Neural progenitor cell (in vitro differentiated cells): Measurements from ENCODE around the gene USP2. TPM values are rescaled to one million over a fixed set of nuclear protein-coding genes. Genes with fewer than 3 reads are reported as not detected.

ENCODE experiments used
- DNase-seq: peaks from one replicate; pipeline ENCODE4 v3.0.0-alpha.2; 2016; ENCODE audit warnings: low spot score
- H2AFZ ChIP-seq: fragments of 200-600 bp; sonication (generic); replicated peaks from 2 replicates; pipeline ENCODE4 v1.6.1; 2016; ENCODE audit warnings: antibody characterized with exemption
- H3F3A ChIP-seq: fragments of 200-600 bp; sonication (generic); 2 replicates; pipeline ENCODE4 v1.6.1; 2016; ENCODE audit warnings: antibody characterized with exemption, low read depth
- H3K27ac ChIP-seq: fragments of 200-600 bp; sonication (generic); 2 replicates; pipeline ENCODE4 v1.5.1; 2016; ENCODE audit warnings: mild to moderate bottlenecking
- H3K27me3 ChIP-seq: fragments of 200-600 bp; sonication (generic); 2 replicates; pipeline ENCODE4 v1.6.1; 2016; ENCODE audit warnings: mild to moderate bottlenecking, moderate library complexity
- H3K36me3 ChIP-seq: fragments of 200-600 bp; sonication (generic); 2 replicates; pipeline ENCODE4 v1.5.1; 2016
- H3K4me1 ChIP-seq: fragments of 200-600 bp; sonication (generic); 2 replicates; pipeline ENCODE4 v1.6.1; 2016; ENCODE audit warnings: mixed run types
- H3K4me2 ChIP-seq: fragments of 200-600 bp; sonication (generic); 2 replicates; pipeline ENCODE4 v1.6.1; 2016
- H3K4me3 ChIP-seq: fragments of 200-600 bp; sonication (generic); 2 replicates; pipeline ENCODE4 v1.5.1; 2016
- H3K79me2 ChIP-seq: fragments of 200-600 bp; sonication (generic); 2 replicates; pipeline ENCODE4 v1.6.1; 2016; ENCODE audit warnings: low read depth
- H3K9ac ChIP-seq: fragments of 200-600 bp; sonication (generic); 2 replicates; pipeline ENCODE4 v1.6.1; 2016
- H3K9me3 ChIP-seq: fragments of 200-600 bp; sonication (generic); 2 replicates; pipeline ENCODE4 v1.5.1; 2016; ENCODE audit warnings: low read depth
- H4K20me1 ChIP-seq: fragments of 200-600 bp; sonication (generic); 2 replicates; pipeline ENCODE4 v1.6.1; 2016; ENCODE audit warnings: low read depth
- H3K27ac Mint-ChIP-seq: 3 replicates; pipeline ENCODE4 v1.8.0; 2021; ENCODE audit warnings: mixed read lengths
- H3K27me3 Mint-ChIP-seq: 2 replicates; pipeline ENCODE4 v1.8.0; 2022; ENCODE audit warnings: low read depth, mild to moderate bottlenecking, inconsistent platforms, moderate library complexity, mixed read lengths; ENCODE audit not compliant: insufficient read depth
- H3K36me3 Mint-ChIP-seq: 3 replicates; pipeline ENCODE4 v1.8.0; 2021; ENCODE audit warnings: mixed read lengths
- H3K4me1 Mint-ChIP-seq: 3 replicates; pipeline ENCODE4 v1.8.0; 2021; ENCODE audit warnings: mixed read lengths
- H3K4me3 Mint-ChIP-seq: 3 replicates; pipeline ENCODE4 v1.8.0; 2021; ENCODE audit warnings: mild to moderate bottlenecking, moderate library complexity, mixed read lengths
- H3K9me3 Mint-ChIP-seq: 3 replicates; pipeline ENCODE4 v1.8.0; 2020; ENCODE audit warnings: mixed read lengths
- EZH2 ChIP-seq: fragments of 200-600 bp; sonication (generic); IDR thresholded peaks from 2 replicates; pipeline ENCODE4 v1.6.1; 2017; ENCODE audit warnings: antibody characterized with exemption, mild to moderate bottlenecking, moderate library complexity
- EZH2phosphoT487 ChIP-seq: fragments of 200-600 bp; sonication (generic); IDR thresholded peaks from 2 replicates; pipeline ENCODE4 v1.6.1; 2017; ENCODE audit warnings: antibody characterized with exemption
- total RNA-seq: library from RNA; depleted of rRNA; stranded (reverse); fragments of >200 nt; gene quantifications from 2 replicates; pipeline ENCODE4 v1.2.3, GENCODE V29; 2015; ENCODE audit warnings: low replicate concordance
- TF ChIP-seq, protein P1 (sequence below): fragments of 200-600 bp; sonication (generic); IDR thresholded peaks from 2 replicates; pipeline ENCODE4 v1.5.1; 2017; ENCODE audit warnings: antibody characterized with exemption, mild to moderate bottlenecking

Gene USP2
- total RNA-seq, 1 donor from 2014 or later: 2.6 TPM

DNA sequence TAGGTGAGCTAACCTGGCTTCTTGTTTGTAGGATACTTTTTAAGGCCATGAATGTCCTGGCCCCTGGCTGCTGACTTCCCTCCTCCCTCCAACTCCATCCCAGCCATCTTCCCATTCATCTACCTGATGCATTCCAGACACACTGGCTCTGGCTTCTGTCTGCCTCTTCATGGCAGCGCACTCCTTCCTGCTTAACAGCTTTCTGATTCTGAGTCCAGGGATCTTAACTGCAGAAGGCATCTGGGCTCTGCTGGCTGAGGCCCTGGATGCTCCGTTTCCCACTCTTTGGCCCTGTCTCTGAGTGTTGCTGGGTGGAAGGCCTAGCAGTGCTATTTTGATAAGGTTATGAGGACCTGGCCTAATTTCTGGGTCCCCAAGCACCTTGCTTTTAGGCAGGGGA lies 43.3 kb upstream of the USP2 start:
- Histone ChIP-seq H3F3A (peaks cover 16% of the 10 kb centered on the region), H3K9me3 (no peaks in the 10 kb centered on the region), H3K79me2 (peaks cover 29% of the 10 kb centered on the region), H2AFZ (no peak overlapping the region), H3K27ac (no peak overlapping the region), H3K9ac (no peak overlapping the region), H3K4me1 (peaks cover 18% of the 10 kb centered on the region), H3K4me3 (no peak overlapping the region), H3K4me2 (no peak overlapping the region), H4K20me1 (peaks cover 24% of the 10 kb centered on the region), H3K27me3 (no peaks in the 10 kb centered on the region), H3K36me3 (no peaks in the 10 kb centered on the region)
- Mint-ChIP-seq H3K4me1 (peaks cover 32% of the 10 kb centered on the region), H3K36me3 (peaks cover 3% of the 10 kb centered on the region), H3K27me3 (peaks cover 4% of the 10 kb centered on the region), H3K27ac (no peak overlapping the region), H3K4me3 (peak overlapping the region; percentile 74), H3K9me3 (peaks cover 2% of the 10 kb centered on the region)
- no peak for DNase-seq
- no peak for TF ChIP-seq EZH2
- TF ChIP-seq, protein P1, sequence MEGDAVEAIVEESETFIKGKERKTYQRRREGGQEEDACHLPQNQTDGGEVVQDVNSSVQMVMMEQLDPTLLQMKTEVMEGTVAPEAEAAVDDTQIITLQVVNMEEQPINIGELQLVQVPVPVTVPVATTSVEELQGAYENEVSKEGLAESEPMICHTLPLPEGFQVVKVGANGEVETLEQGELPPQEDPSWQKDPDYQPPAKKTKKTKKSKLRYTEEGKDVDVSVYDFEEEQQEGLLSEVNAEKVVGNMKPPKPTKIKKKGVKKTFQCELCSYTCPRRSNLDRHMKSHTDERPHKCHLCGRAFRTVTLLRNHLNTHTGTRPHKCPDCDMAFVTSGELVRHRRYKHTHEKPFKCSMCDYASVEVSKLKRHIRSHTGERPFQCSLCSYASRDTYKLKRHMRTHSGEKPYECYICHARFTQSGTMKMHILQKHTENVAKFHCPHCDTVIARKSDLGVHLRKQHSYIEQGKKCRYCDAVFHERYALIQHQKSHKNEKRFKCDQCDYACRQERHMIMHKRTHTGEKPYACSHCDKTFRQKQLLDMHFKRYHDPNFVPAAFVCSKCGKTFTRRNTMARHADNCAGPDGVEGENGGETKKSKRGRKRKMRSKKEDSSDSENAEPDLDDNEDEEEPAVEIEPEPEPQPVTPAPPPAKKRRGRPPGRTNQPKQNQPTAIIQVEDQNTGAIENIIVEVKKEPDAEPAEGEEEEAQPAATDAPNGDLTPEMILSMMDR: no peak

DNA sequence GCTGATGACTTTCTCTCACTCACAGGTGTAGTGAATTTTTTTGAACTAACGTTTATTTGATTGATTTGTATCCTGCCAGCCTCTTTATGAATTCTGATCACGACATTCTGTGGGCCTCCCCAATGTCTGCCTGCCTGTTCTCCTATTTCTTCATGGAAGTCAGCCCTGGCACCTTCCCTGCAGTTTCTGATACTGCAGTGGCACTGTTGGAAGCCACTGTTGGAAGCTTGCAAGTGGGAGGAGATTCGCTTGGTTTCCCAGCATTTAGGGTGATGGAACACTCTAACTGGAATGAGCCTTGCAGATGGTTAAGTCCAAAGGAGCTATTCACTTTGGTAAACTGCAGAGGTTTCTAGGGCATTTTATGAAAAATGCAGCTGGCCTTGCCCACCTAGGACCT lies 42.8 kb upstream of the USP2 start:
- Histone ChIP-seq H3F3A (peaks cover 14% of the 10 kb centered on the region), H3K27ac (no peak overlapping the region), H4K20me1 (peaks cover 26% of the 10 kb centered on the region), H3K79me2 (peaks cover 29% of the 10 kb centered on the region), H3K27me3 (no peaks in the 10 kb centered on the region), H2AFZ (no peak overlapping the region), H3K4me3 (no peak overlapping the region), H3K4me2 (no peak overlapping the region), H3K9me3 (no peaks in the 10 kb centered on the region), H3K36me3 (no peaks in the 10 kb centered on the region), H3K4me1 (peaks cover 16% of the 10 kb centered on the region), H3K9ac (no peak overlapping the region)
- H3K9me3 Mint-ChIP-seq: peaks cover 2% of the 10 kb centered on the region
- H3K27ac Mint-ChIP-seq: no peak overlapping the region
- DNase-seq: no peak
- H3K4me1 Mint-ChIP-seq: peaks cover 30% of the 10 kb centered on the region
- peaks cover 4% of the 10 kb centered on the region for H3K27me3 Mint-ChIP-seq
- TF ChIP-seq EZH2 (no peak), EZH2phosphoT487 (no peak)
- TF ChIP-seq, protein P1: no peak
- H3K36me3 Mint-ChIP-seq: peaks cover 7% of the 10 kb centered on the region
- peak overlapping the region; percentile 93 for H3K4me3 Mint-ChIP-seq

DNA sequence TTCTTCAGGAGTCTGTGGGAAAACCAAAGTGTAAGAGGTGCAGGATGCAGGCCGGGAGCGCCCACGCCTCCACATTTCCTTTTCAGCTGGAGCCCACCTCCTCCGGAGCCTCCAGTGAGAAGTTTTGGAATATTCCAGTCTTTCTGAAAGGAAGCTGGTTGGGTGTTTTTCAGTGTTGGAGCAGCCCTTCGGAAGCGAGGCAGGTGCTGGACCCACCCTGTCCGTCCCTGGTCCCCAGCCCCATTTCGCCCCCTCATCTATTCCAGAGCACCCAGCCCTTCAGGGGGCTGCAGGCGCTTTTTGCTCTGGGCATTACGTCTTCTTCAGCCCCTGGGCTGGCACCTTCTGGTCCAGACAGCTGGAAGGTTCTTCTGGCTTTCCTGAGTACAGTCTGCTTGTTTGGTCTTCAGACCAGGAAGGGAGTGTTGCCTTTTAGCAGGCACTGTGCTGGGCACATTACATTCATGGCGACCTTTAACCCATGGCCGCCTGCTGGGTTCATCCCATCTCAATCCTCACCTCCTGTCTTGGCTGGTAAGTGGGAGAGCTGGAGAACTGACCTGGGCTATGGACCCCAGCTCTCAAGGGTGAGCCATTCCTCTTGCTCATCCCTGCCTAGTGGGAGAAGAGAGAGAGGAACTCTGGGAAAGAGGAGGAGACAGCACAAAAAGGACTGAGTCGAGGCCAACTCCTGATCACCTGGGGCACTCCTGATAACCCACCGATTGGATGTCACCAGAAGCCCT lies 42.2 kb upstream of the USP2 start:
- H3K4me3 ChIP-seq: peak overlapping the region; percentile 89

More for the DNA sequence above, 42.2 kb upstream of the USP2 start:
- peaks cover 29% of the 10 kb centered on the region for H3K79me2 ChIP-seq
- Mint-ChIP-seq H3K4me3 (peak overlapping the region; percentile 93), H3K9me3 (peaks cover 2% of the 10 kb centered on the region), H3K4me1 (peaks cover 30% of the 10 kb centered on the region), H3K36me3 (peaks cover 10% of the 10 kb centered on the region), H3K27me3 (peaks cover 4% of the 10 kb centered on the region), H3K27ac (no peak overlapping the region)
- DNase-seq: no peak
- H3F3A ChIP-seq: peaks cover 14% of the 10 kb centered on the region
- H2AFZ ChIP-seq: peak overlapping the region; percentile 82
- H3K4me1 ChIP-seq: peaks cover 16% of the 10 kb centered on the region
- H3K36me3 ChIP-seq: no peaks in the 10 kb centered on the region
- peaks cover 26% of the 10 kb centered on the region for H4K20me1 ChIP-seq
- no peaks in the 10 kb centered on the region for H3K9me3 ChIP-seq
- H3K27ac ChIP-seq: no peak overlapping the region
- H3K9ac ChIP-seq: no peak overlapping the region
- TF ChIP-seq, protein P1: no peak
- no peak for TF ChIP-seq EZH2
- peak overlapping the region; percentile 92 for H3K4me2 ChIP-seq
- no peaks in the 10 kb centered on the region for H3K27me3 ChIP-seq
